ENCODE measurements around the gene RUNX1.
A peak's percentile ranks its signal among the peaks of the same experiment; 100 is the strongest.

Gene RUNX1

GRCh38 chr21:34880401-34880800 lies 168.7 kb downstream of the RUNX1 start:
- DNase-seq (ENCODE audit: low read depth in 3 of 3), result no peak

DNA sequence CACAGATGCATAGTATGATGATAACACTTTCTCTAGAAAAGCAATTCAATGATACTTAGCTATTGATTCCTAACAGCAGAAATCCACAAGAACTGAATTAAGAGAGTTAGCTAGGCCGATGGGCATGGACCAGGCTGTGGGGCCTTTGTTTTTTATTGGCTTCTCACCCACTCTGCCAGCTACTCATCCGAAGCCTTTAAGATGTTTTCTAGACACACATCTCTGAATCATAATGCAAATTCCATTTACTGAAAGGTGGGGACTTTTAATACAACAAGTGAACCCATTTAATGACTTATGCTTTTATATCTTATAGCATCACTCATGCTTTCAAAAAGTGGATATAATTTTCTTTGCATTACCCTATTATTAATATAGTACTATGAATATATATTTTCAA lies 170.2 kb downstream of the RUNX1 start:
- no peak for DNase-seq (ENCODE audit: low read depth in 3 of 3)

GRCh38 chr21:34878501-34878900 lies 170.6 kb downstream of the RUNX1 start:
- no peak for DNase-seq (ENCODE audit: low read depth in 3 of 3)

- no peak for DNase-seq (ENCODE audit: low read depth in 3 of 3)
Observed at GRCh38 chr21:34877485-34878128, 171.5 kb downstream of the RUNX1 start.

GRCh38 chr21:34875830-34876229 lies 173.3 kb downstream of the RUNX1 start:
- DNase-seq (ENCODE audit: low read depth in 3 of 3), result no peak

- no peak for DNase-seq (ENCODE audit: low read depth in 3 of 3)
Observed at GRCh38 chr21:34874684-34875513, 174.2 kb downstream of the RUNX1 start.

DNA sequence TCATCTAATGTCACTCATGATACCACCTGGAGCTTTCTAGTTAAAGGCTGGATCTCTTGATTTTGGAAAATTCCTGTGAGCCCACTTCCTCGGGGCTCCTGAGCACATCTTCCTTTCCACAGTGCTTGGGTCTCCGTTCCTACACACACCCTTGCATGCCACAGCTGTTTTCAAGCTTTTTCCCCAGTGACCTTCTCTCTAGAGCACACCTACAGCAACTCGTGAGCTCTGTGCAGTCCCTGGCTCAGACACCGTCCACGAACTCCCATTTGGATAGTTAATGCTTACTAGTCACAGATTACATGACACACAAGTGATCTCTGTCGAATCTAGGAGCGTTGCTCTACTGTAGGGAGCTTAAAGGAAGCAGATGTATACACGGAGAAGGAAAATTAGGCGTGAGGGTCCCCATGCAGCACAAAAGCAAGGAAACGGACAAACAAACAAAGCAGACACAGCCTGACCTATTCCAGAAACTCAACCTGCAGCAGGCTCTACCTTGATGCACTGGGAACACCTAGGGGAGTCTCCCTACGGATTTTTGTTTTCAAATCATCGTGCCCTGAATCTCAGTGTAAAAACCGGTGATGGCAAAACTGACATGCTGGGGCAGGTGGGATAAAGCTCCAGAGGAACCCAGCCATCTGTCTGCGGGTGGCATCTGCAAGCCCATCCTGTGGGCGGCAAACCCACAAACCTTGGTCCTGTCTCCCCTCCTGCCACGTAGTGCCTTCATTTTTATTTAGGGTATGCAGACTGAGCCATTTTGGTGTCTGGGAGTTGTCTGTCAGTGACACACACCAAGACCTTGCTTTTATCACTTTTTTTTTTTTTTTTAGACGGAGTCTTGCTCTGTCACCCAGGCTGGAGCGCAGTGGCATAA lies 177.8 kb downstream of the RUNX1 start:
- DNase-seq (ENCODE audit: low read depth in 3 of 3), result no peak

DNA sequence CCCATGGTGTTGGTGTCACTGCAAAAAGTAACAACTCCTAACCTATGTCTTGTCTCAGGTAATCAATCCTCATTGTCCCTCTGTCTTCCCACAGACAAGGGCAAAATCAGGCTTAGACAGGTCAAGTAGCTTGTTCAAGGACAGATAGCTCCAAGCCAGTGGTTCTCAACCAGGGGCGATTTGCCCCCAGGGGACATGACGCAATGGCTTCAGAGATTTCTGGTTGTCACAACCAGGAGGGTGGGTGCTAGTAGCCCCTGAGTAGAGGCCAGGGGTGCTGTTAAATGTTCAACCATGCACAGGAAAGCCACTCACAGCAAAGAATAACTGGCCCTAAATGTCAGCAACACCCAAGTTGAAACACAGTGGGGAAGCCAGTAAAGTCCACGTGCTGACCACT lies 178.9 kb downstream of the RUNX1 start:
- DNase-seq (ENCODE audit: low read depth in 3 of 3), result no peak

DNA sequence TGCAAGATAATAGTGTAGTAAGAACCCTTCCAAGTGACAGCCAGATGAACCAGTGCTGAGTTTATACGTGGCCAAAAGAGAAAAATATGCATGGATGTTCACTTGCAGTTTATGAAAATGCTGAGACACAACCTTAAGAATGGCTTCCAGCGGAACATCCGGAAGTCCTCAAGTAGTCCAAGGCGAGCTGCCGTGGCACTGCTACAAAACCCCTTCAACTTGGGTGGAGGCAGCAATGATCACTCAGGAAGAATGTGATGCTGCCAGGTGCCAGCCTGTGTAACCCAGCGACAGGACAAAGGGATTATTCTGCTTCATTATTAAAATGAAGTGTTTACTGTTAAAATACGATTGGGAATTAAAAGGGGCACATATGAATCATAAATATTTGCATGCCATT lies 179.6 kb downstream of the RUNX1 start:
- no peak for DNase-seq (ENCODE audit: low read depth in 3 of 3)

- DNase-seq (ENCODE audit: low read depth in 3 of 3), result no peak
Observed at GRCh38 chr21:34867785-34868184, 181.3 kb downstream of the RUNX1 start.

DNA sequence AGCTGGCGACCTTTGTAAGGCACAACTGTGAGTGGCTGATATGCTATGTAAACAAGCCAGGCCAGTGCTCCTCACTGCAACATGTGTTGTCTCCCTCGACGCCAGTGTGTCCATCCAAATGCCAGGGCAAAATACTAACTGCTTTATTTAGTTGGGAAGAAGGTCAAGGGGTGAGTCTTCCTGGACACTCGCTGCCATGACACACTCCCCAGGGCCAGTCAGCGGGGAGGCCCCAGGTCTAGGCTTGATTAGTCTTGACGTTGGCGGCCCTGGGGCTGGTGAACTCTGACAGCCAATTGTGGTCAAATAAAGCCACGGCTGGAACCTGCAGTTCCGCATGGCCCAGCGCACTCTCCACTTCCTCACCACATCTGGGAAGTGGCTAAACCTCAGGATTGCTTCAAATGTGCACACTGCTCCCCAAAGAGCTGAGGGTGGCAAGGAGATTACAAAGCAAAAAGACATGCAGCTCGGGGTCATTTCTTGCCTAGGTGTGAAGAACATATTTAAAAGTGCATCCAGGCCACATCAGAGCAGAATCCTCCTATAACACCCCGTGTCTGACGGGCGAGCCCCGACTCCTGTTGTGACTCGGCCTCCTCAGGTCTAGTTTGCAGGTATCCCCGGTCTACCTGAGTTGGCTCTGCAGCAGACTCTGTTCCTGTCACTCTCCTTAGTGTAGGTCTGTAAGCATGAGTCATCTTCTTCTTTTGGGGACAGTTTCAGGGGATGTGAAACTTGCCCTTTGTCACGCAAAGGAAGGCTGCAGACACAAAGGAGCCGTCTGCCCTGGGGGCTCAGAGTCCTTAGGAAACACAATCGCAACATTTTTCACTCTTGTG lies 183.5 kb downstream of the RUNX1 start:
- peak in 1 of 3 experiments; percentile 19 for DNase-seq (ENCODE audit: low read depth in 3 of 3)

DNA sequence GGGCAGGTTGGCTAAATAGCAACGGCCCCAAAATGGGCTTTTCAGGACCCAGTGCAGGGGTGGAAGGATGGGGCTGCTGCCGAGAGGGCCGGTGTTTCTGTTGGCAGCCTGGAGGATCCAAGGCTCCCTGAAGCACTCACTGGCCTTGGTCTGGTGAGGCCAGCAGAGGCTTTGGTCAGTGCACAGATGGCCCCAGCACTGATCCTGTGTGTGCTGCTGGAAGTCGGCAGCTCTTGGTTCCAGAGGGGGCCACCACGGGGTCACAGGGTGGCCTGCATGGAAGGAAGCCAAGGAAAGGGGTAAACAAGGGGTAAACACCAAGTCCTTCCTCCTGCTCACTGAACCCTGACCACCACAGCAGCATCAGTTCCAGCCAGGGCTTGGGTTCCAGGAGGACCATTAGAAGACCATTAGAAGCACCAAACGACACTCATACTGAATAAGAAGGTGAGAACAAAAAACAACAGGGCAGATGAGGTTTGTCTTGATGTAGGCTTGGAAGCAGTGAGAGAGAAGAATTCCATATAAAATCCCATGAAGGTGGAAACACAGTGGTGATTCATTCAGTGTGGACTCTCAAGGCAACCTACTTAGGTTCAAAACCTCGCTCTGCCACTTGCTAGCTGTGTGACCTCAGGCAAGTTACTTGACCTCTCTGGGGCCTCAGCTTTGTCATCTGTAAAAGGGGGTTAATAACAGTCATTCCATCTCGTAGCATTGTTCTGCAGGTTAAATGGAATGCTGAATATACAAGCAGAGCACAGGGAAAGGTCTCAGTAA lies 184.5 kb downstream of the RUNX1 start:
- no peak for DNase-seq (ENCODE audit: low read depth in 3 of 3)

GRCh38 chr21:34862951-34863350 lies 186.2 kb downstream of the RUNX1 start:
- DNase-seq (ENCODE audit: low read depth in 3 of 3), result no peak

DNA sequence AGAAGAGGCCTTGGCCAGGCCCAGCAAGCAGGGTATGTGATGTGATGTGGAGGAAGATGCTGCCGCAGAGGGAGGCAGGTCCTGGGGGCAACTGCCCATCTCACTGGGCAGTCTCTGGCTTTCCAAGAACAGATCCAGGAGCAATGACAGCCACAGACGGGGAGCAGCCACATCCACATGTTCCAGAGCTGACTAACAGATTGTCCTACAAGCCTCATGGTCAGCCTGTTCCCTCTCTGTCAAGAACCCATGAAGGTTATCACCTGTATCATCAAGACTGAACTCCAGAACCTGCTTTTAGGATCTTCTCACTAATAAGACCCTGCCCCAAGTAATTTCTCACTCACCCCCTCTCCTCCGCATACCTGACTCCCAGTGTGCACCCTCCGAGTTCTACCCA lies 187.8 kb downstream of the RUNX1 start:
- no peak for DNase-seq (ENCODE audit: low read depth in 3 of 3)

GRCh38 chr21:34859976-34860653 lies 189.0 kb downstream of the RUNX1 start:
- no peak for DNase-seq (ENCODE audit: low read depth in 3 of 3)

GRCh38 chr21:34858559-34858958 lies 190.5 kb downstream of the RUNX1 start:
- DNase-seq (ENCODE audit: low read depth in 3 of 3), result no peak

DNA sequence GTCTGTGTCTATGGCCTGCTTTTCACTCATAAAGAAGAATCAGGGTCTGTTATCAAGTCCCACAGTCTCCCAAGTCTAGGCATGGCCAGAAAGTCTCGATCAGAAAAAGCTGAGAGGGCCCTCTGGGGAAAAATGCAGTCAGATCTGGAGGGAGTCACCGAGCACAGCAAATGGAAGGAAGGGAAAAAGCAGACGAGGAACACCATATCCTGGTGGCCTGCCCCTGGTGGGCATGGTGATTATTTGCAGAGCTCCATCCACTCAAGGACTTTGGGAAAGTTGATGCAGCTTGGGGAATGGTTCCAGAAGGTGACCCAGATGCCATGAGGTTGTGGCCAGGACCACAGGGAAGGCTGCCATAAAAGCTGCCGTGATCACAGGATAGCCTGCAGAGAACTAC lies 191.2 kb downstream of the RUNX1 start:
- no peak for DNase-seq (ENCODE audit: low read depth in 3 of 3)

DNA sequence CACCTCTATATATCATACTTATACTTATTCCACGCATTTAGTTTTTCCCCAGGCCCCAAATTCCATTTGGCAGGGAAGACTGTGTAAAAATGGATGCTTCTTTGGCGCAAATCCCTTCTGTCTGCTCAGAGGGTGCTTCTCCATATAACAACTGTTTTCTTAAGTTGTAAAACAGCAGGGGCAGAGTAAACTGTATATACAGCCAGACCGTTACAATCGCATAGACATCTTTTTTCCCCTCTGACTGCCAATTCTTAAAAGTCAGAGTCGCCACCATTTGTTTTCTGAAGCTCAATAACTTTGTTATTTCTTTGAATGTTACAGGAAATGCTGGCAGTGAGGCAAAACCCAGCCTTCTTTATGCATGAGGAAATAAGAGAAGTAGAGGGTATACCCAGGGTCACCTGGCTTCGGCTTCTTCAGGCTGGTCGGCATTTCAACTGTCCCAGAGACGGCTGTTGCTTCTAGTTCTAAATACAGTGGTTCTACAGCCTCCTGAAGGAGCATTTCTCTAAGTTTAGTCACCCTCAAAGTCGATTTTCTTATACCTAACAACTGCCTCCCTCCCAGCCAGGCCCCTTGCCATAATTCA lies 191.9 kb downstream of the RUNX1 start:
- no peak for DNase-seq (ENCODE audit: low read depth in 3 of 3)

DNA sequence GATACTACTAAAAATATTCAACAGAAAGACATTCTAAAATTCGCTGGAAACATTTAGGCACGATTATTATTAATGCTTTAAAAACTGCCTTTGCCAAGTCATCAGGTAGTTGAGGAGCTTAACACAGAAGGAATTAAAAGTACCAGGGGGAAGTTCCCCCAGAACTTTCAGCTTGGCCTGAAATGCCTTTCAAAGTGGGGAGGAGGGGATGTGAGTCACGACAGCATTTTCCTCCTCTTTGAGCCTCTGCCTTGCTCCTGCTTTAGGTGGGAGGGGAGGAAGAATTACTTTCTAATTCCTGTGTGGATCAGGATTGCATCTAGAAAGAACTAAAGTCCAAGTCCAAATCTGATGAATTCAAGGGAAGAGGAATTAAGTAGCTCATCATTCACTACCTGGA lies 196.7 kb downstream of the RUNX1 start:
- no peak for DNase-seq (ENCODE audit: low read depth in 3 of 3)

All from stimulated activated CD4-positive, alpha-beta T cell treated with anti-CD3 and anti-CD28 coated beads, TNF-alpha, amount 100 ng/mL, for 4 hours (primary cell).